Liver (tissue), 3 donors: ENCODE measurements around the gene CEP83.

Experiments
- CTCF ChIP-seq: fragments of 150-350 bp; IDR thresholded peaks from 2 replicates; pipeline ENCODE4 v1.5.1; 2017; ENCODE audit warnings: improper control_type of control experiment, low read depth, low read length; ENCODE audit not compliant: missing input control
- FOXA1 ChIP-seq: IDR thresholded peaks from 2 replicates; pipeline ENCODE4 v1.6.1; 2016; ENCODE audit warnings: antibody characterized with exemption
- GABPA ChIP-seq, 2 donors: IDR thresholded peaks in 1 of 2; conservative IDR thresholded peaks in 1 of 2; 2 replicates each; pipeline ENCODE4 v1.6.1; 2016; ENCODE audit warnings: antibody characterized with exemption in 2 of 2, mild to moderate bottlenecking in 1 of 2, moderate library complexity in 1 of 2
- HNF4A ChIP-seq, 2 donors: conservative IDR thresholded peaks; 2 replicates each; pipeline ENCODE4 v1.6.1; 2016; ENCODE audit warnings: antibody characterized with exemption in 2 of 2, mild to moderate bottlenecking in 2 of 2
- JUND ChIP-seq, 2 donors: IDR thresholded peaks; 2 replicates each; pipeline ENCODE4 v1.6.1; 2016; ENCODE audit warnings: antibody characterized with exemption in 2 of 2
- MAX ChIP-seq: IDR thresholded peaks from 2 replicates; pipeline ENCODE4 v1.6.1; 2016; ENCODE audit warnings: antibody characterized with exemption
- RAD21 ChIP-seq, 2 donors: IDR thresholded peaks; 2 replicates each; pipeline ENCODE4 v1.6.1; 2016; ENCODE audit warnings: antibody characterized with exemption in 2 of 2, mild to moderate bottlenecking in 2 of 2
- REST ChIP-seq: IDR thresholded peaks from 2 replicates; pipeline ENCODE4 v1.6.1; 2016; ENCODE audit warnings: antibody characterized with exemption, mild to moderate bottlenecking
- SP1 ChIP-seq: IDR thresholded peaks from 2 replicates; pipeline ENCODE4 v1.6.1; 2018; ENCODE audit warnings: antibody characterized with exemption, mild to moderate bottlenecking
- YY1 ChIP-seq: IDR thresholded peaks from 2 replicates; pipeline ENCODE4 v1.6.1; 2016; ENCODE audit warnings: antibody characterized with exemption, mild to moderate bottlenecking
- donor health status: healthy.
- donor health status: healthy.

GRCh38 chr12:94304566-94305061 lies 155.1 kb downstream of the CEP83 start:
- TF ChIP-seq GABPA (IDR thresholded peaks at IDR 0.05 in 1 of 2, conservative IDR thresholded peaks at IDR 0.05 in 1 of 2) (no peak), CTCF (no peak), RAD21 (IDR thresholded peaks at IDR 0.05) (no peak), JUND (IDR thresholded peaks at IDR 0.05) (no peak), SP1 (no peak), FOXA1 (no peak), YY1 (no peak), MAX (no peak), HNF4A (conservative IDR thresholded peaks at IDR 0.05) (no peak), REST (no peak)
